Spinal cord (tissue), 10 donors: ENCODE results near the gene SCN9A. TPM values are rescaled to one million over a fixed set of nuclear protein-coding genes. Genes with fewer than 3 reads are reported as not detected.
A peak's percentile ranks its signal among the peaks of the same experiment; 100 is the strongest.

Source experiments
- DNase-seq, 6 donors: peaks; one replicate each; pipeline versions ENCODE4 v3.0.0 to v3.0.0-alpha.2; 2013 to 2015; ENCODE audit warnings: low spot score in 6 of 6, low read depth in 4 of 6
- H3K27ac ChIP-seq: one replicate; pipeline ENCODE4 v1.5.1; 2013; ENCODE audit warnings: low read depth, low read length, control low read depth
- H3K27me3 ChIP-seq: one replicate; pipeline ENCODE4 v1.6.1; 2013; ENCODE audit warnings: low read length; ENCODE audit not compliant: control insufficient read depth, insufficient read depth
- H3K36me3 ChIP-seq: one replicate; pipeline ENCODE4 v1.6.1; 2013; ENCODE audit warnings: low read length; ENCODE audit not compliant: control insufficient read depth, insufficient read depth
- H3K4me1 ChIP-seq: one replicate; pipeline ENCODE4 v1.6.1; 2013; ENCODE audit warnings: low read length; ENCODE audit not compliant: control insufficient read depth, insufficient read depth
- H3K4me3 ChIP-seq: one replicate; pipeline ENCODE4 v1.5.1; 2013; ENCODE audit warnings: low read depth, low read length, control low read depth
- H3K9me3 ChIP-seq: one replicate; pipeline ENCODE4 v1.6.1; 2013; ENCODE audit warnings: low read length; ENCODE audit not compliant: control insufficient read depth, insufficient read depth
- WGBS: methylation state at CpG from one replicate; pipeline ENCODE4 v1.1.5; 2013; ENCODE audit warnings: missing lambda C conversion rate; ENCODE audit not compliant: insufficient coverage; 5-methylcytosine and 5-hydroxymethylcytosine counted together
- polyA plus RNA-seq, 2 donors: library from polyadenylated mRNA; unstranded; fragments of 120-200 nt; gene quantifications; one replicate each; pipeline ENCODE4 v1.2.1, GENCODE V29; 2013; ENCODE audit not compliant: insufficient read length in 2 of 2
- total RNA-seq, 2 donors: library from RNA; depleted of rRNA in 1 of 2; stranded (reverse); fragments of 120-200 nt in 1 of 2; fragments of >200 nt in 1 of 2; gene quantifications; one replicate each; pipeline versions ENCODE4 v1.2.3 to v1.2.4, GENCODE V29; 2013 to 2014
- donor health status: healthy.

The SCN9A gene
- total and polyA plus RNA-seq, 4 donors, result 17.6 to 94.9 (median 18.2) TPM

DNA sequence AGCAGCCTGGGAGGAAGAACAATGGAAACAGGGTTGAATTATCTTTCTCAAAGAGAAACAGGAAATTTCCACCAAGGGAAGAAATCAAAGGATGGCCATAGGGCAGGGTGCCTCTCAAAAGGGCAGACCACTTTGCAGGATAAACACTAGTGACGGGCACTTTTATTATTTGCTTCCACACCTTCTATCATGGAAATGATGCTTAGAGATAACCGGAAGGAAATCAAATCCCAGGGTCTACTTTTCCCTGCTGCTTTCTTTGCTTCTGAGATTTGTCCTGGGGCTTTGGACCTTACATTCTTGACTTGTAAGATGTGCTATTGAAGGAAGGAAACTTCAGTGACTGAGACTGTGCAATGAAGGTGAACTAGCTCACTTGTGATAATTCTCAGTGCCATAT is 1.1 kb upstream of the SCN9A start:
- peak overlapping the region; percentile 76 for H3K27ac ChIP-seq
- H3K4me3 ChIP-seq, result peak overlapping the region; percentile 88
- peak in 2 of 6 donors; percentile 16 to 44 for DNase-seq

DNA sequence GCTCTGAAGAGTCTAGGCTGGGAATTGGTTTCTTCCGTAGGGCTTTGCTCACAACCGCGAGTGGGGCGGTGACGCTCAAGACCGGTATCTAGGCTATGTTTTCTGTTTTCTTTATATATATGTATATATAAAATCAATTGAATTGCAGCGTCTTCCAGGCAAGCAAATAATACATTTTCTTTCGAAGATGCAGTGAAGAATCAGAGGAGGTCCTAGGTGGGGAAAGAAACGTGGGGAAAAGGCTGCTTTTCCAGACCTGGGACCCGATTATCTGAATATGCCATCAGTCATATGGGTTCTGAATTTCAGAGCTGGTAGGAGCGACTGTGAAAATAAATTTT is 714 bp upstream of the SCN9A start:
- no peak for DNase-seq
- H3K27ac ChIP-seq, result peak overlapping the region; percentile 76
- no peaks in the 10 kb centered on the region for H3K36me3 ChIP-seq
- peak overlapping the region; percentile 88 for H3K4me3 ChIP-seq
- H3K9me3 ChIP-seq, result no peaks in the 10 kb centered on the region
- no peaks in the 10 kb centered on the region for H3K27me3 ChIP-seq
- peaks cover 10% of the 10 kb centered on the region for H3K4me1 ChIP-seq
- WGBS, result 5% methylated on average over 4 of the region's 11 CpGs

More for the DNA sequence above, 1.1 kb upstream of the SCN9A start:
- H3K9me3 ChIP-seq, result no peaks in the 10 kb centered on the region
- no CpG with 5 or more reads among the region's 2 CpGs for WGBS
- no peaks in the 10 kb centered on the region for H3K36me3 ChIP-seq
- no peaks in the 10 kb centered on the region for H3K27me3 ChIP-seq
- H3K4me1 ChIP-seq, result peaks cover 10% of the 10 kb centered on the region

DNA sequence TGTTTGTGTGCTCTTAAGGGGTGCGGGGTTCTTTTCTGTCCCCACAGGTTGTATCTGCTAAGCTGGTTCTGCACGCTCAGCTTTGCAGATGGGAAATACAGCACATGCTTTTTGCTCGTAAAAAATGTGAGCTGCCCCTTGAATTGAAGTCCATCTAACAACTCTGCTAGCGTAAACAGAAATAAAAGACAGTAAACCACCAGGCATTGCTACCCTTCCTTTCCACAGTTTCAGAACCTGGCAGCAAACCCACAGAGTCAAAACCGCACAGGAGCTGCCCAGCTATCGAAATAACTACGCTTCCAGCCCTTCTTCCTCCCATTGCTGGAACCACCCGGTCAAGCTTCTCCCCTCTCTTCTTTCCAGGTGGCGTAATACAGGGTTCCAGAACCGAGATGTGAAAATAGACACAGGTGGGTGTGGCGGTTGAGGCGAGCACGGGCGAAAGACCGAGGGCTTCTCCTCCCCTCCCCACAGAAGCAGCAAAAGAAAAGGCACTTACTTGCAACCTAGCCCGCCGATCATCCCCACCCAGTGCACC is 479 bp downstream of the SCN9A start:
- WGBS, result 0% methylated on average over 16 of the region's 17 CpGs
- H3K4me3 ChIP-seq, result peak overlapping the region; percentile 88
- no peaks in the 10 kb centered on the region for H3K36me3 ChIP-seq
- peak overlapping the region; percentile 76 for H3K27ac ChIP-seq
- H3K9me3 ChIP-seq, result no peaks in the 10 kb centered on the region
- no peaks in the 10 kb centered on the region for H3K27me3 ChIP-seq
- DNase-seq, result peak; percentile 27 to 79 (median 42)
- peaks cover 10% of the 10 kb centered on the region for H3K4me1 ChIP-seq

DNA sequence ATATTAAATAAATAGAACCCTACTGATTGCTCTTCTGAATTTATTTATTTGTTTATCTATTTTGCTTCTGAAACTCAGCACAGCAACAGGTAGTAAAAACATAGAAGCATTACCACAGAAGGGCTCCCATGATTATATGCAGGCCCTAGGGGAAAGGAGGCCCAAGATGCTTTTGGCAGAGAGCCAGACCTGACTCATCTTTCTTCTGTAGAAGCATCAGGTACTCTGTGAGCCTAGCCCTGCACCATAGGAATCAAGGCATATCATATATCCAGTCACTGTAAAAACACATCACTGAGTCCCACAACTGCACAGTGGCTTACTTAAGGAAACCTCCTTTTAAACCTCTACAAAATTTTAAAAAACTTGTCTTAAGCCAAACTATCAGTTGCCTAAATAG is 1.8 kb downstream of the SCN9A start:
- Histone ChIP-seq H3K27me3 (no peaks in the 10 kb centered on the region), H3K36me3 (no peaks in the 10 kb centered on the region), H3K27ac (no peak overlapping the region), H3K9me3 (no peaks in the 10 kb centered on the region), H3K4me1 (peaks cover 10% of the 10 kb centered on the region), H3K4me3 (peak overlapping the region; percentile 0)
- peak in 2 of 6 donors; percentile 26 to 52 for DNase-seq

DNA sequence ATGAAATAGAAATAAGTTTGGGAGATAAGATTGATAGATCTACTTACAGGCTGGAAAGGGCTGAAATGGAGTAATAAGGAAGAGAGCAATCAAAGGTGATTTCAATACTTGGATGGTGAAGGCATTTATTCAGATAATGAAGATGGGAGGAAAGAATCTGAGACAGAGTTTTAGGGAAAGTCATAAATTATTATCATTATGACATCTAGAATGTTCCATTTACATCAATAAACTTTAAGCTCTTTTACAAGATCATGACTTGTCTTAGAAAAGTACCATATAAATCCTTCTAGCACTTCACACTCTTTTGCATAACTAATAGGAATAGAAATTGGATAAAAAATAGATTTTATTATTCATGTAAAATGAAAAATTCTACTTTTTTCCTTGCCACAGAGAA is 2.2 kb downstream of the SCN9A start:
- Histone ChIP-seq H3K27ac (no peak overlapping the region), H3K4me3 (no peak overlapping the region), H3K27me3 (no peaks in the 10 kb centered on the region), H3K36me3 (no peaks in the 10 kb centered on the region), H3K4me1 (peaks cover 10% of the 10 kb centered on the region), H3K9me3 (no peaks in the 10 kb centered on the region)
- DNase-seq, result no peak

DNA sequence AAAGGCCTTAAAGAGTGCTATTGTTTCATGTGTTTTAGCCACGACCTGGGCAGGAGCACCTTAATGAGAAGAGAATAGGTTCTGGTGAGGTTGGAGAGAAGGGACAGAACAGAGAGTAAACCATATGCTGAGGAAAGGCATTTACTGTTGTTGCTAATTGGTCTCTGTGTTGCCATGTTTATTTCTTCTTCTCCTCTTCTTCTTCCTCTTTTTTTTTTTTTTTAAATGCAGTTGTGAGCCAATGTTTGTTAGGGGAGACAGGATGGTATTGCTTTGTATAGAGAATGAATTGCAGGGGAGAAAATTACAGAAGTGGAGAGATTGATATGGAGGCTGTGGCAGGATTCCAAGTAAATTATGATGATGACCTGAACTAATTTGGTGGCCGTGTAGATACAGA is 2.6 kb downstream of the SCN9A start:
- 39% methylated on average over 2 of the region's 2 CpGs for WGBS
- Histone ChIP-seq H3K4me1 (peaks cover 10% of the 10 kb centered on the region), H3K27ac (no peak overlapping the region), H3K4me3 (no peak overlapping the region), H3K27me3 (no peaks in the 10 kb centered on the region), H3K9me3 (no peaks in the 10 kb centered on the region), H3K36me3 (no peaks in the 10 kb centered on the region)
- DNase-seq, result no peak

DNA sequence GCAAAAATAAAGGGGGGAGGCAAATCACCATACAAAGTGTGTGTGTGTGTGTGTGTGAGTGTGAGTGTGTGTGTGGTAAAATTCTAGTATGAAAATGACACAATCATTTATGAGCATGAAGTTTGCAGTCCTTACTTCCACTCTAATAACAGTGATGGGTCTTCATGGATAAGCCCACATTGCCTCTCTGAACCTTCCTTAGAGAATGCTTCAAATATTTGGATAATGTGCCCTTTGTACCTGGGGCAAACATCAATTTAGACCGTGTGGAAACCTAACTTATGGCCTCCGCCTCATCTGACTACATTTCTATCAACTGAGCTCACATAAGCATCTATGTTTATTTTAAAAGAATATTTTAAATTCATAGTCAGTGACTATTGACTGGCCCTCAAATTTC is 3.7 kb downstream of the SCN9A start:
- Histone ChIP-seq H3K9me3 (no peaks in the 10 kb centered on the region), H3K36me3 (no peaks in the 10 kb centered on the region), H3K27ac (no peak overlapping the region), H3K27me3 (no peaks in the 10 kb centered on the region), H3K4me1 (peaks cover 10% of the 10 kb centered on the region), H3K4me3 (no peak overlapping the region)
- no peak for DNase-seq
- no CpG with 5 or more reads among the region's 2 CpGs for WGBS

DNA sequence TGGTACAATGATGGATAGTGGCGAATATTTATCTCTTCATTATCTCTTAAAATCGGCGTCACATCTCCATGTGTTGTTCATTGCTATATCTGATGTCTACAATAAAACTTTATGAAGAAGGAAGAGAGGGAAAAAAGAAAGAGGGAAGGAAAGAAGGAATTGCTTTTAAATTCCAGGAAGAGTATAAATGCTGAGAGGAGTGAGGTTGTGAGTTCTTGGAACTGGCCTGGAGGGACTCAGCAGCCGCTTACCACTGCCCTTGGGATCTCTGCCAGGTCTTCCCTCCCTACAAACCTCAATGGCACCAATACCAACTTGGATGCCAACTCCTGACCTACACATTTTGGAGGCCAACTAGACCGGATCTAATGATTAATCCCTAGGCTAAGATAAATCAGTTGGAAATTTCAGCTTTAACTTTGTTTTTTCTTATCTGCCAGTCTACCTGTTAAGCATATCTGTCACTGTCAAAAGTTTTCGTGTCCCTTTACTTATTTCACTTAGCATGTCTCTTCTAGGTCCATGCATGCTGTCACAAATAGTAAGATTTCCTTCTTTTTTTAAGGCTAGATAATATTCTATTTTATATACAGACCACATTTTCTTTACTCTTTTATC is 9.8 kb downstream of the SCN9A start:
- no peak for DNase-seq
- Histone ChIP-seq H3K9me3 (no peaks in the 10 kb centered on the region), H3K4me1 (no peaks in the 10 kb centered on the region), H3K4me3 (no peak overlapping the region), H3K27me3 (no peaks in the 10 kb centered on the region), H3K36me3 (no peaks in the 10 kb centered on the region), H3K27ac (no peak overlapping the region)
- no CpG with 5 or more reads among the region's 6 CpGs for WGBS

DNA sequence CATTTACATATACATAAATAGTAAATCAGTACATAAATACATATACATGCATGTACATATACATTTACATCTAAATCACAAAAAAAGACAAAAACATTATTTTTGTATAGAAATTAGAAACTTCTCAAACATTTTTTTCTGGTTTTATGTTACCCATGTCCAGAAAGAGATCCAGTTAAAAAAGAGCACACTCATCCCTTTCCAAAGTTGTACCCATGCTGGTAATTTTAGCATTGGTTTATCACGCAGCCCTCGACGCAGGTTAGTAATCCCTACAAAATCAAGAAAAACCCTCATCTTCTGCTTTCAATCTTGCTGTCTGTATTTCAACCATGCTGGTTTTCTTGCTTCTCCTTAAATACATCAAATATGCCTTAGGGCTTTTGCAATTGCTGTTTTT is 10.5 kb downstream of the SCN9A start:
- Histone ChIP-seq H3K4me3 (no peak overlapping the region), H3K27ac (no peak overlapping the region), H3K27me3 (no peaks in the 10 kb centered on the region), H3K9me3 (no peaks in the 10 kb centered on the region), H3K4me1 (no peaks in the 10 kb centered on the region), H3K36me3 (no peaks in the 10 kb centered on the region)
- WGBS, result 90% methylated on average over 3 of the region's 3 CpGs
- DNase-seq, result no peak

DNA sequence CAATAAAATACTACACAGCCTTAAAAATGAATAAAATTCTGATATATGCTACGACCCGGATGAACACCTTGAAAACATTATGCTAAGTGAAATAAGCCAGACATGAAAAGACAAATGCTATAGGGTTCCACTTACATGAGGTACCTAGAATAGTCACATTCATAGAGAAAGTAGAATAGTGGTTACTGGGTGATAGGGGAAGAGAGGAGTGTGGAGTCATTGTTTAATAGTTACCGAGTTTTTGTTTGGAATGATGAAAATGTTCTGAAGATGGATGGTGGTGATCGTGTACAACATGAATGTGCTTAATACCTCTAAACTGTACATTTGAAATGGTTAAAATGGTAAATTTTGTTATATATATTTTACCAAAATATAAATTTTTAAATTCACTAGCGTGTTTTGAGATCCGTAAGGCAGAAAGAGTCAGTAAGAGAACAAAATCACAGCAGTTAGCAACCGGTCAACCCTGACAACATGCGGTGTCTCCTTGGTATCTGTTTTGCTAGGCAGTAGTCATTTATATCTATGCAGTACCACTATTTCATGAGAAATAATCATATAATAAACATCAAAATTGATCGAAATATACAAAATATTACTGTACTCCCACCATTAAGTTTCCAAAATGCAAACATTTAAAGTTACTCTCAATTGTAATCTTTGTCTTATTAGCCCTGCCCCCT is 11.1 kb downstream of the SCN9A start:
- WGBS, result 60% methylated on average over 1 of the region's 9 CpGs
- H3K36me3 ChIP-seq, result no peaks in the 10 kb centered on the region
- no peak overlapping the region for H3K4me3 ChIP-seq
- H3K9me3 ChIP-seq, result no peaks in the 10 kb centered on the region
- H3K27me3 ChIP-seq, result no peaks in the 10 kb centered on the region
- H3K27ac ChIP-seq, result no peak overlapping the region
- DNase-seq, result no peak
- H3K4me1 ChIP-seq, result no peaks in the 10 kb centered on the region
